Activated T-helper 9 cell treated with anti-CD3 and anti-CD28 coated beads, Interleukin-2, amount 50 U/mL, for 16 hours (primary cell): ENCODE measurements around the gene GRIA3.
"Not testable (repeated sequence)": the region's sequence is repeated elsewhere in the genome, so short reads cannot be mapped to it uniquely, and the experiment has no call there.

ENCODE experiments used
- DNase-seq: peaks from one replicate; pipeline ENCODE4 v3.0.0-alpha.2; 2020; ENCODE audit warnings: low read depth

GRIA3 gene

DNA sequence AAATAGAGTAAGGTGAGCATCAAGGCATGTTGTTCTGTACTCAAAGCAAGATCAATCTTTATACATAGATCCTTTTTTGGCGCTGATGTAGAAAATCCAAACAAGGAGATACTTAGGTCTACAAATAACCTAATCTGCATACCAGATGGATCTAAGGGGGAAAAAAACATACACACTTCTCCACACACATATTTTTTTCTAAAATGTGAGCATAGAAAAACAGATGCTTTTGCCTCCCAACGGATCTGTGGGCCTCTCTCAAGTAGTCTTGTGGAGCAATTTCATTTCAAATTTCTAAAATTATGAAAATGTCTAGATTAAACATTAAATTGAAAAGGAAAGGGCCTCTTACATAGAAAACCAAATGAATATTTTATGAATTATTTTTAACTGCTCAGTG is 166.1 kb downstream of the GRIA3 start:
- DNase-seq, result no peak

DNA sequence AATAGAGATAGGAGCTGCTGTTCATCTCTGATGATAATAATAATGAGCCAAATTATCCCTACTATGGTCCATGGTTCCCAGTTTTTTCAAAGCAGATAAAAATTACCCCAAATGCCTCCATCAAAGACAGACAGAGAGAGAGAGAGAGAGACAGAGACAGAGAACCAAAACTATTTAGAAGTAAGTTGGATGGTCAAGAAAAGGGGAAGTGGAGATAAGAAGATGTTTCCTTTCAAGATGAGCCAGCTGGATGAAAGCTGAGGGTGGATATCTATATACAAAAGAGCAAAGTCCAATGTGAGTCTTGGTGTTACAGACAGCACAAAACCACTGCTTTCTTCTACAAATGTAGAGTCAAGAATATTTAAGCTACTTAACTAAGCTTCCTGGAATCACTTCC is 173.9 kb downstream of the GRIA3 start:
- no peak for DNase-seq

DNA sequence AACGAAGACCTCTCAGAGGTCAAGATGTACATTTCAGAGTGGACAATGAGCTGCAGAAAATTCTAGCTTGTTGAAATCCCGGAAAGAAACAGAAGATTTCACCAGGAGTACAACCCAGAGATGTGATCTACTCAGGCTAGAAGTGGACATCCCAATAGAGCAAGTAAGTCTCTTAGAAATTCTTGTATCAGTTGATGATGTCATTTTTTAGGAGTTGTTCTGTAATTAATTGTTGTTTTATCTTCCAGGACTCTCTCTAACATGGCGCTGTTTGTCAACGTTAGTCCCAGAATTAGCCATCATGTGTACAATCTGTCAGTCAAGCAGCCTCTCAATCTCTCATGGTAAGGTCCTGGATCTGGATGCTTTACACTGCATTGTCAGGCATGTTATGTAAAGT is 174.4 kb downstream of the GRIA3 start:
- DNase-seq, result no peak

DNA sequence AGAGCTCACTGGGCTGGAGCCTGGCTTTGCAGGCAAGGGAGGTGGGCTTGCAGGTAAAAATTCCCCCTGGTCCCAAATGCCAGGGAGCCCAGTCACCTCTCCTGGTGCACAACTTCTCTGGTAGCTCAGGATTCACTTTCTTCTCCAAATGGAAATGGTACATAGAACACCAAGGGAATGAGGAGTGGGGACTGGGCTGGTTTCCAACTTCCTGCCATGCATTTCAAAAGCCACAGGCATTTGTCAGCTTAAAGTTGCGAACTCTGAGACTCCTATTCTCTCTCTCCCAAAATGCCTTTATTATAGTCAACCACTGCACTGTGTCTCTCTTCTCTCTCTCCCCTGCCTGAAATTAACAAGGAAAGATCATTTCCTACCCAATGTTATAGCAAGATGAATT is 177.3 kb downstream of the GRIA3 start:
- DNase-seq, result no peak

DNA sequence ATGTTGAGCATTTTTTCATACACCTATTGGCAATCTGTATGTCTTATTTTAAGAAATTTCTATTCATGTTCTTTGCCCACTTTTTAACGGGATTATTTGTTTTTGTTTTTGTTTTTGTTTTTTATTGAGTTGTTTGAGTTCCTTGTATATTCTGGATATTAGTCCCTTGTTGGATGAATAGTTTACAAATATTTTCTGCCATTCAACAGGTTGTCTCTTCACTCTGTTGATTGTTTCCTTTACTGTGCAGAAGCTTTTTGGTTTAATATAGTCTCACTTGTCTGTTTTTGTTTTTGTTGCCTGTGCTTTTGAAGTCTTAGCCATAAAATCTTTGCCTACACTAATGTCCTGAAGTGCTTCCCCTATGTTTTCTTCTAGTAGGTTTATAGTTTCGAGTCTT is 202.1 kb downstream of the GRIA3 start:
- not testable (repeated sequence) for DNase-seq

DNA sequence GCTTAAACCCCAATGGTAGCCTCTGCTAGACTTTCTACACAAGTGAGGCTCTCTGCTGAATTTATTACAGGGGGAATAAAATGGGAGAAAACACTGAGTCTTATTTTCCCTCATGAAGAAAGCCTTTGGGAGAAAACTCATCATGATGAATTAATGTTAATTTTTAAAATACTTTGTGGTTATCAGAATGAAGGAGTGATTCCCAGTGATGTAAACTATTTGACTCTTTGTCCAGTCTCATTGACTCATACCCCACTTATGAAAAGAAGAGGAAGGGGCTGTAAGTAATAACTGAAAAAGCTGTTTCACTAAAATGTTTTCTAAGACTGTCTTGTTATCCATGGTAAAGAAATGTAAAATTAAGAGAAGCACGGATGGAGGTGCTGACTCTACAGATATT is 208.8 kb downstream of the GRIA3 start:
- DNase-seq, result no peak

DNA sequence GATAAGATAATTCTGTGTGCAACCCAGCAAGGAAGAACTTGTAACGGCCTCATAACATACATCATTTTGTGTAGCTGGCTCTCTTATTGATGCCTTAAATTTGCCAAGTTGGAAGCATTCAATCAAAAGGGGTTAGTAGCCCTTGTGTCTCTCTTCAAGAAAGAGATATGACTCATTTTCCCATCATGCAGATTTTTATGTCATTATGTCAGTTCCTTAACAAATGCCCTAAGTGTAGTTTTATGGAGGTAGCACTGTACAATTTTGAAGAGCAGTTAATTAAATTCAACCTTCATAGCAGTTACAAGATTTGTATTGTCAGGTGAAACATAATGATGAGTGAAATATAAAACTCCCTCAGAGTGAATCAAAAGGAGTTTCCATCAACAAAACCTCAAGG is 215.6 kb downstream of the GRIA3 start:
- no peak for DNase-seq

DNA sequence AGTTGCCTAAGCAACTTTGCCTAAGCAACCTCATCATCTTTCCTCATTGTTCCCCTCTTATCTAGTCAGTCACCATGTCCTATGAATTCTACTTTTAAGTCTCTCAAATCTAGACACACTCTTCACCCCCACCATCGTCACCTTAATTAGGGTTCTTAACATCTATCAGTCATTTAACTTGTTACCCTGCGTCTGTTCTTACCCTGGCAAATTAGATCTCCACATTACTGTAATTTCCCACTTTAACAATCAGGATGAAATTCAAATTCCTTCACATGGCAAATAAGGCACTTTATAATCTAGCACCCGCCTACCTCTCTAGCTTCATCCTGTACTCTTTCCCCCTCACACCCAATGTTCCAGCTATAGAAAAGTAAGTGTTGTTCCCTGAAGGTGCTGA is 221.2 kb downstream of the GRIA3 start:
- DNase-seq, result no peak

DNA sequence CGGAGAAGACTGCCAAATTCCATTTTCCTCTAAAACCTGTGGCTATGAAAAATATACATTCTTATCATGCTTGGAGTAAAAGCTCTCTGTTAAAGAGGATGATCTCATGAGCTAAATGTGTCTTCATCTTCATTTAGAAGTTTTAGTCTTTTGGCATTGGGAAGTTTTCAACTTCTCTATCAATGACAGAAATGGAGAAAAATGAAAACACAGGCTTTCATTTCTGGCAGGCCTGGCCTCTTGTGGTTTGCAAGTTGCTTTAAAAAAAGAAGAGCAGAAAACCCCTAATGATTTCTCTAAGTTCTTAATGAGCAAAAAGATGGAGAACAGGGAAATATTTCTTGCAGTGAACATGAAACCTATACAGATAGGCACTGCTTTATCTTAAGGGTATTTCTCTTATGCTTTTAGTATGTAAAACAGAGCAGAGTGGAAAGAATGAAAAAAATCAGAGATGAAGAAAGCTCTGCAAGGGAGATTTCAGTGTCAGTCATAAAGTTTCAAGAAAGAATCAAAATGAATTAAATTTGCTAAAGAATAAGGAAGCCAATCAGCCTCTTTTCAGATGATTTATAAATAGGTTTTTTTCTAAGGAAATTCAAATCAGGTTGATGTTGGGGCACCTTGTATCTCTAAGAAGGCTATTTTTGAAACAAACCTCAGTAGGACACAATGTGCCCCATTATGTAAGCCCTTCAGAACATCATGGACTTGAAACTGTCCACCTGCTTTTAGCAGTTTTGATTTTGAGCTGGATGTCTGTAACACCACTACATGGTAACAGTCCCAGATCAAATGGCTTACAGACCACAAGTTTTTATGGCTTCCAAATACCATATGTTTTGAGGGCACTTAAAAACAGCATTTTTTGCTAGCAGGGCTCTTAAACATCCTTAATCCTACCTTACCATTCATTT is 225.0 kb downstream of the GRIA3 start:
- no peak for DNase-seq

DNA sequence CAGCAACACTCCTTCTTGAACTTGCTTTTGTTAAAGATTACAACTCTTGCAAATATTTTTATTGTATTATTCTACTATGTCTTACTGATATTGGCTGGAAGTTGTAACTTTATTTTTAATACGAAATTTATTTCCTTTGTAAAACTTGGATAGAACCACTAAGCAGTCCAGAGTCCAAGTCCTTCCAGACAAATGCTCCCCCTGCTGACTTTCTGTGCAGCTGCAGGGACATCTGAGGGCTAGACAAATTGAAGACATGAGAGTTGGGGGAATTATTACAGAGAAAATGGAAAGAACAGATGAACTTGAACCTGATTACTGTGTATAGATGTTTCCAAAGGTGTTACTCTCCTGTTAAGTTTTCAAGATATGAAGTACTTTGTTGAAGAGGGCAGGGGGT is 238.8 kb downstream of the GRIA3 start:
- DNase-seq, result no peak

DNA sequence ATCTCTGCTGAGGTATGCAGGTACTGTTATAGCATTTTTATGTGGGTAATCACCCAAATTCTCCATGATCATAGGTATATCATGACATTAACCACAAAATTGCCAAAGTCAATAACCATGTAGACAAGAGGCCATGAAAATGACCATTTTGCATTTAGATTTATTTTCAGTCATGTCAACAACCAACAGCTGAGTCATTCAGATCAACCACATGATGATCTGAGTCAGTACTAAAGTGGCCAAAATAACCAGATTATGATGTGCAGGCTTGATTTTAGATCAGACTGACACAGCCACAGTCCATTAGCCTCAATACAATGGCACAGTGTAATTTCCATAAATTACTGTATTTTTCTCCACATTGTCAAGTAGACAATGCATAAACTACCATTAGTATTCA is 240.5 kb downstream of the GRIA3 start:
- no peak for DNase-seq

DNA sequence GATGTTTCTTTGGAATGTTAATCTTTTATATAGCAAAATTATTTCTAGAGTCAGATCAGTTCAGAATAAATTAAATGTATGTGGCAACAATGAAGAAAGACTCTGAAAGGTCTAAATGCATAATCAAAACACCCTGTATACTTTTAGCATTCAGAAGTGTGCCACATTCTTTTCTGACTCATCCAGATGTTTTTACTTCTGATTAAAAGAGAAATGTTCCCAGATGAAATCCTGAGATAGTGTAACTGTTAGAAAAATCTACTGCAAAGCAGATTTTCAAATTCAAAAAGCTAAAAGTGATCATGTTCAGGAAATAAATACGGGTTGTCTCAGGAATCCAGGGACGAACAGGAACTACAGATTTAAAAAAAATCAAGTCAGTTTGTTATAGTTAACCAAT is 241.4 kb downstream of the GRIA3 start:
- DNase-seq, result no peak

DNA sequence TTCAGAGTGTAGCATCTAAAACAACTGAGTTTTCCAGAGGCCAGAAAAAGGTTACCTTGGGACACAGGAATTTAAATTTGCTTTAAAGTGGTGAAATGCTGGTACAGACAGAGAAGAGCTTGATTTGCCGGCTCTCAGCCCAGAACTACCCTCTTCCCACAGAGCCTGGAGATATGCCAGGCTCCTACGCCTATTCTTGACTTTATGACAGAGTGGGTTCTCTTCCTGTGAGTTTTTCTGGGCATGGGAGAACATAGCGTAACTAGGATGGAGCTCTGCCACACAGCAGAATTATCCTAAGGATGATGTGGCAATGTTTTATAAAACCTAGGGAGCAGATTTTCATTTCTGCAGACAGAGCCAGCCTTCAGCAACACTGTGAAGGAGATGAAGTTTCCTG is 241.8 kb downstream of the GRIA3 start:
- no peak for DNase-seq

DNA sequence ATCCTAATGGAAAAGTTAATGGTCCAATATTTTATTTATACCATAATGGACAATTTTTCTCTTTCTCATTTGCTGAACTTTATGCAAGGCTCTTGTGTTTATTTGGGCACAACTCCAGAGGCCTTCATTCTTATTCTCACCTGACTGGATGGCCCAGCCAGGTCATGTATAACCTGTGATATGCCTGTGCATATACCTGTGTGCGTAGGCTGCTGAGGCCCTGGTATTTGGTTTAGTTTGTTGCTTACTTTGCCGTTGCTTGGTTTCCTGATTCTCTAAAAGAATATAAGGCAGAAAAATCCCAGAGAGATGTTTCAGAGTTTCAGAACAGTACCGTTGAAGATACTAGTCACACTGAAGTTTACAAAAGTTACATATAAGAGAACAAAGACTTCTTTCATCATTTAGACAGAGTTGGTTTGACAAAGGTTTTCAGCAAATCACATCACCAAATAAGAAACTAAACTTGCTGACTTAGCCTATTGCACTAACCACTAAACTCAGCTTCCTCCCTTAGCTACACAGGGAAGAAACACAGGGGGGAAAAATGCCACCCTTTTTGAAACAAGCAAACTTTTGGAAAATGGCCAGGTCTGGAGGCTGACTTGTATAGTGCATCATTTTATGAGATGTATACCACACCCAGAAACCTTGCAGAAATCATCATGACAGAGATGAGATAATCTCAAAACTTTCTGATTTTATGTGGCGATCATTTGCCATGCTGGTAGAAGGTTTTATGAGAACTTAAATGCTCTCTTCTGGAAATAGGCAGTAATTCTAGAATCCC is 248.5 kb downstream of the GRIA3 start:
- DNase-seq, result no peak

DNA sequence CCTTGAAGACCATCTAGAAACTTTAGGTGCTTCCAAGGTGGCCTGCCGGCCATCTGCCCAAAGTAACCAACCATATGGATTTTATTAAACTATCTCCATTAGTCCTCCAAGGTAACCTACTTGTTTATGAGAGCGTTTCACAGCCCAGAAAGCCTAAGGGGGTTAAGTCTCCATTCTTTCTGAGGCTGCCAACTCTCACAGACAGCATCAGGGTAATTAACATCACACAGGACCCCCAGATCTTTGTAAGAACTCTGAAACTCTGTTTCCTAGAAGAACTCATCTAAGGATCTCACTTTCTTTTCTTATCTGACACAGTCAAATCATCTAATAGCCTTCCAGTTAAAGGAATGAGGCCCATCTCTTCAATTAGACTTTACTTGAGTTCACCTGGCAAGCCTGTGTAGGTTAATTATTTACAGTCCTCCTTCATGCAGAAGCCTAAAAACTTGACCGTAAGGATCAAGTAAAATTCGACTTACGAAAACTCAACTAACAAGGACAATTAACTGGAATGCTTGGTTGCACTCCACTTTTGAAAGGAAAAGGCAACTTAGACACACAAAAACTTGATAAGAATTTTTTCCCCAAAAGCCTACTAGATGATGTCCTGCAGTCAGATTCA is 252.5 kb downstream of the GRIA3 start:
- no peak for DNase-seq

DNA sequence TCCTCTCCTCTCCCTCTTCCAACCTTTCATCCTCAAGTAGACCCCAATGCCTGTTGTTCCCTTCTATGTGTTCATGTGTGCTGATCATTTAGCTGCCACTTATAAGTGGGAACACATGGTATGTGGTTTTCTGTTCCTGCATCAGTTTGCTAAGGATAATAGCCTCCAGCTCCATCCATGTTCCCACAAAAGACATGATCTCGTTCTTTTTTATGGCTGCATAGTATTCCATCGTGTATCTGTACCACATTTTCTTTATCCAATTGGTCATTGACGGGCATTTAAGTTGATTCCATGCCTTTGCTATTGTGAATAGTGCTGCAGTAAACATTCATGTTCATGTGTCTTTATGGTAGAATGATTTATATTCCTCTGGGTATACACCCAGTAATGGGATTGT is 255.8 kb downstream of the GRIA3 start:
- not testable (repeated sequence) for DNase-seq

DNA sequence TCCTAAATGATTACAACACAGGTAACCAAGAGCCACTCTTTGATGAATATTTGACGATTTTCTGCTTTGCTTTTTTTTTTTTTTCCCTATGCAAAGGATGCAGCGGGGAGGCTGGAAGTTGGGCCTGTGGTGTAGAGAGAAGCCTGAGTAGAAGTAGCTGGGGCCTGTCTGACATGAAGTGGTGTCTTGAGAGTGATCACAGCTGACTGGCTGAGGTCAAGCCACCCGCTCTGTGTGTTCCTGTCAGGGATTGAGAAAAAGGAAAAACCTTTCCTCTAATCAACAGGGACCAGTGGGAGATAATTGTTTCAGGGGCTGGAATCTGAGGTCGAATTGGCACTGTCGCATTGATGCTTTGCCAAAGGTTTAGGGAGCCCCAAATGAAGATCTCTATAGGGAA is 258.7 kb downstream of the GRIA3 start:
- no peak for DNase-seq

DNA sequence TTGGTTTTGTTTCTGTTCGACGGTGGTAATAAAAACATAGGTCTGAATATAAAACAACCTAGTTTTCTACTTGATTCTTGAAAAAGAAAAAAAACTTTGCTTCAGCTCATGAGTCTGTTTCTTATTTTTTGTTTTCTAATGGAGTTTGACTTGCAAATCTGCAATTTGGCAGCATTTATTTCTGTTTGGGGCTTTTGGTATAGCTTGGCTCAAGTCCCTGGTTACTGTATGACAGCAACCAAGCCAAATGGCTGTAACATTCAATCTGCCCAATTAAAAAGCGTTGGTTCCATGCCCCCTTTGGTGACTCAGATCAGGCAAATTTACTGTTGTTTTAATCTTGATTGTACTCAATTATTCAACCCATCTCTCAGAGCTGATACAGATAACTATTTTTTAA is 263.4 kb downstream of the GRIA3 start:
- DNase-seq, result no peak

DNA sequence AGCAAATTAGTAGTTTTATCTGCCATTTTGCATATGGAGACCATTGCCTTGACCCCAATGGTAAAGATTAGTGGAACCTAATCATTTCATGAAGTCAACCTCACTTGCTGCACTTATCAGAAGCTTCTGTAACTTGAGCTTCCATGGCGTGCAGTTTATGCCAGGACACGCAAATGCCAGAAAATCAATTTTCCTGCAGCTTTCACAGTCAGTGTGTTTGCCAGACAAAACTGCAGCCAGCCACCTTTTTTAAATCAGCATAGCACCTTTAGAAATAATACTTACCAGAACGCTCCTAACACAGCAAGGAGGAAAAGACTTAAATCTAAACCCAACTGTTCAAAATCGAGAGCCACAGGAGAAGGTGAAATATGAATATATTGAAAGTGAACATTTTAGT is 265.3 kb downstream of the GRIA3 start:
- DNase-seq, result no peak

DNA sequence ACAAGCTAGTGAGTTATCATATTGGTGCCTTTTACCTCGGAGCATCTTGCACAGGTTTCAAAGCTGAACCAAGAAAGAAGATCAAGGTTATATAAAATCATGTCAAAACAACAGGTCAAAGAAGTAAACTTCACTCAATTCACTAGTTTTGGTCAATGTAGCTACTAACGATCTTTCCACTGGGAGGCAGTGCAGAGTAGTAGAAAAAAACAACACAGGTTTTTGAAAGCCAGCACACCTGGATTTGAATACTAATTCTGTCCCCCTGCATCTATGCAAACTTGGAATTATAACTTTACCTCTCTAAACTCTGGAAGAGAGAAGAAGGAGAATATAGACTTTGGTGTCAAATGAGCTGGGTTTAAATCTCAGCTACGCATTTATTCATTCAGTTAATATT is 266.1 kb downstream of the GRIA3 start:
- no peak for DNase-seq

DNA sequence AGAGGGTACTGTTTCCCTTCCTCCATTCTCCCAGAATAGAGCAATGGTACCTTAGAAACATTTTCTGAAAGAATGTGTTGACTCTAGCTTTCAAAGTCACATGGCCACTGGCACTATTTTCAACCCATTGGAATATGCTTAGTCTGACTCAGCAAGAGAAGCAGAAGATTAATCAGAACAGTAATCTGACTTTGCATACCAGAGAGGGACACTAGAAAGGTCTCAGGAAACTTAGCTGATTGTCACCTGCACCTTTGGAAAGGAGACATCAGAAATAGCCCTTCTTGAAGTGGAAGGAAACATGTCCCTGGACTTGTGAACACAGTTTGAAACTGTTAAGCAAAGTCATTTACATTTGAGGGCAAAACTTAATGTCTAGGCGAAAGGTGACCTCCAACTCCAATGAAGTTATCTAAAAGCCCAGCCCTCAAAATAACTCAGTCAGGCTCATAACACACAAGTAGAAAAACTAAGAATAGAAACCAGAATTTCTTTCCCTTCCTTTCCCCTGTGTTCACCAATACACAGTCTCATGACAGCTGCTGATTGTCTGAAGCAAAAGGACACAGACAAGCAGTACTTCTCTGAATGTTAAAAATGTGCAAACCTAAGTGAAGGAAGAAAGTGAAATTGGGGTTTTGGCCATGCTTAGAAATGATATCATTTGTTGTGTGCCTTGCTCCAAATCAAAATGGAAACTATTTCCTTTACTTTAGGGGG is 270.8 kb downstream of the GRIA3 start:
- no peak for DNase-seq

DNA sequence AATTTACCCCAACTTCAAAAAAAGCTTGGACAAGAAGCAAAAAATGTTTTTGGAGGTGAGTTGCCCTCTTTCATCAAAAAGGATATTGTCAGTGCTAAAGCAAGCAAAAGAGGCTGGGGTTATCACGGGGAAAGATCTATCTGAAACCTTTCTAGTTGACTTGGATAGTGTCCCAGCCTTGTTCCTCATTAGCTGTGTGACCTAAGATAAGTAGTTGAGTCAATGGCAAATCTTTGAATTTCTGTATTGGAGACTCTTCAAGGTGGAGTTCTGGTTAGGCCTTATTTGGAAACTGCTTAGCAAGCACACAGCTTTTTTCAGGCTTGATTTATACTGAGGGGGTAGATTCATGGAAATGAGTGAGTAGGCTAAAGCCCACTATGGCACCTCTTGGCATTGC is 271.6 kb downstream of the GRIA3 start:
- no peak for DNase-seq
